Activated CD4-positive, alpha-beta T cell treated with anti-CD3 and anti-CD28 coated beads, Interleukin-2, amount 50 U/mL, for 1 hour (primary cell): ENCODE data around the gene COX7A2L.

ENCODE experiments used
- DNase-seq: peaks from one replicate; pipeline ENCODE4 v3.0.0-alpha.2; 2020

Gene COX7A2L

DNA sequence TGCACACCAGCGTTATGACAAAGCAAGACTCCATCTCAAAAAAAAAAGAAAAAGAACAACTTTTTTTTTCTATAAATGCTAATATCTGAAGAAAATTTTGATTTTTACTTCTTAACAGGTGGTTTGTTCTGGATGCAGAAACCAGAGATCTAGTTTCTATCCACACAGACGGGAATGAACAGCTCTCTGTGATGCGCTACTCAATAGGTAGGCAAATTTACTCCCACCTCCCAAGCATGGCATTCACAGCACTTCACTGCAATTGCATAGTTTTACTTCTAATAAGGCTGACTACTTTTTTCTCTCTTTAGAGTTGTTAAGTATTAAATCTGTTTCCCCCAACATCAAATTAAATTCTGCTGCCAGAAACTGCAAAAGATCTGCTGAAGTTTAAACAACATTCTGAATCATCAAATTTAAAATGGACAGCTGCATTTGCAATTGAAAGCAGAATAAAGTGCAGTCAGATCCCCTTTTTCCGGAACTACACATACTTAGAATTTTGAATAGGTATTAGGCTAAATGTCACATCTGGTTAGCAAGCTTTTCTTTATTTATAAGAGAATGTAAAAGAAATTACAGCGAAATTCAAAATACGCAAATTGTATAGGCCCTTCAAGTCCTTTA is 45.1 kb downstream of the COX7A2L start:
- DNase-seq: no peak

DNA sequence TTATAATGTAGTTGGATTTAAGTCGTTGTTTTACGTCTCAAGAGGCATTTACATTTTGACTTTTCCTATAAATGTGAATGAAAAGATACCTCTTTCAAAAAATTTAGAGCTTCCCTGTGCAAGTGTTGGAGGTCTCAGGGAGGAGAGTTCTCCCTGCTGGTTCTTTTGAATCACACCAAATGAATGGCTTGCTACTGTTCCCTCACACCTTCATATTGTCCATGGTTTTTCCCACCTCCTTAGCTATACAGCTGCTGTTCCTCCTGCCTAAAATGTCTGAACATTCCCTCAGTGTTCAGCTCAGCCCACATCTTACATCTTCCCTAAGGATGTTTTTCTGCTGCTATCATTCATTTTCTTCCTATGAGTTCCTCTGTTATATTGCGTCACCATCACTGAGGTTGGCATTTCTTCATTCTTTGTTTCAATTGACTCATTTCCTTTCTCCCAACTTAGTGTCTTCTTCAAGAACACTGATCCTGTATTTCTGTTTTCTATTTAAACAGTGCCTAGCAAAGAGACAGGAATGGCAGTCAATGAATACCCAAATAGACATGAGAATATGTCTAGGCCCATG is 46.0 kb downstream of the COX7A2L start:
- no peak for DNase-seq

DNA sequence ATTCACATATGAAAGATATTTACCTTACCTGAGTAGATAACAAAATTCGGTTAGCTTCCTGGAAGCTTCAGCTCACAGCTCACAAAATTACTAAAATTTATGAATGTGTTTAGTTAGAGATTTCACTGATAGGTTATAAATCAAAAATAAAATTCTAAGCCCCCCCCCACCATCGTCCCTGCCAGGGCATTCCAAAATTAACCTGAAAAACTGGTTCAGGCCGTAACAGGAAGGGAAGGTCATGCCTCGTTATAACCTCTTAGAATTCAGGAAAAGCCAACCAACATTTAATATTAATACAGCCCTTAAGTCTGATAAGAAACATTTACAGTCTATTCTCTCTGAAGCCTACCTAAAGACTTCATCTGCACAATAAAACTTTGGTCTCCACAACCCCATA is 48.9 kb downstream of the COX7A2L start:
- no peak for DNase-seq

DNA sequence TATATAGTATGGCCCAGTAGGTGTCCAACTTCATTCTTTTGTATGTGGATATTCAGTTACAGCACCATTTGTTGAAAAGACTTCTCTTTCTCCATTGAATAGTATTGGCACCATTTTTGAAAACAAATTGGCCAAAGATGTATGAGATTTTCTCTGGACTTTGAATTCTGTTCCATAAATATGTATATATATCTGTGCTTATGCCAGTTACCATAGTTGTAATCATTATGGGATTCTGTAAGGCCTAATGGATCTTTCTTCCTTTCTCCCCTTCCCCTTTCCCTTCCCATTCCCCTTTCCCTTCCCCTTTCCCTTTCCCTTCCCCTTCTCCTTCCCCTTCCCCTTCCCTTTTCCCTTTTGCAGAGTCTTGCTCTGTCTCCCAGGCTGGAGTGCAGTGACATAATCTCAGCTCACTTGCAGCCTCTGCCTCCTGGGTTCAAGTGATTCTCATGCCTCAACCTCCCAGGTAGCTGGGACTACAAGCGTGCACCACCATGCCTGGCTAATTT is 51.0 kb downstream of the COX7A2L start:
- no peak for DNase-seq

DNA sequence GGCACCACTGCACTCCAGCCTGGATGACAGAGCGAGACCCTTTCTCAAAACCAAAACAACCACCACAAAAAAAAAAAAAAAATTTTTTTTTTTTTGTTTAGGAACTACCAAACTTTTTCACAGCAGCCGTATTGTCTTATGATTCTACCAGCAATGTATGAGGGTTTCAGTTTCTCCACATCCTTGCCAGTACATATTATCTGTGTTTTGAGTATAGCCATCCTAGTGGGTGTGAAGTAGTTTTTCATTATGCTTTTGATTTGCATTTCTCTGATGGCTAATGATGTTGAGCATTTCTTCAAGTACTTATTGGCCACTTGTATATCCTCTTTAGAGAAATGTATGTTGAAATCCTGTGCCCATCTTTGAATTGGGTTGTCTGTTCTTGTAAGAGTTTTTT is 51.7 kb downstream of the COX7A2L start:
- no peak for DNase-seq

DNA sequence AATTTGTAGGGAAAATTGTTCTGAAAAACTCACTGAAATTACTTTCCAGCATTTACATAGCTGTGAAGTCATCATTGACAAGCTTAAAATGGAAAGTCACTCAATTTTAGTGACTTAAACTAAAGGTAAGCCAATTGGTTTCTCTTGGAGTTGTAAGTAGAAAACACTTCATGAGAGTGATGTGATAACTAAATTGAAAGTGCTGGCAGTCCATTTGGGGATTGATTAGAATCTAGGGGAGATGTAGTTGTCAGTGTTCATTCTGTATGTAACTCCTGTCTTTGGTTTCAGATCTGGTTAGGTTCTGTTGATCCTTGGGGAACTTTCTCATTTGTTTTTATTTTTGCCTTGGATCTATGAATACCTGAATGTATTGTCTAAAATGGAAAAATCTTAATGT is 53.8 kb downstream of the COX7A2L start:
- DNase-seq: no peak

DNA sequence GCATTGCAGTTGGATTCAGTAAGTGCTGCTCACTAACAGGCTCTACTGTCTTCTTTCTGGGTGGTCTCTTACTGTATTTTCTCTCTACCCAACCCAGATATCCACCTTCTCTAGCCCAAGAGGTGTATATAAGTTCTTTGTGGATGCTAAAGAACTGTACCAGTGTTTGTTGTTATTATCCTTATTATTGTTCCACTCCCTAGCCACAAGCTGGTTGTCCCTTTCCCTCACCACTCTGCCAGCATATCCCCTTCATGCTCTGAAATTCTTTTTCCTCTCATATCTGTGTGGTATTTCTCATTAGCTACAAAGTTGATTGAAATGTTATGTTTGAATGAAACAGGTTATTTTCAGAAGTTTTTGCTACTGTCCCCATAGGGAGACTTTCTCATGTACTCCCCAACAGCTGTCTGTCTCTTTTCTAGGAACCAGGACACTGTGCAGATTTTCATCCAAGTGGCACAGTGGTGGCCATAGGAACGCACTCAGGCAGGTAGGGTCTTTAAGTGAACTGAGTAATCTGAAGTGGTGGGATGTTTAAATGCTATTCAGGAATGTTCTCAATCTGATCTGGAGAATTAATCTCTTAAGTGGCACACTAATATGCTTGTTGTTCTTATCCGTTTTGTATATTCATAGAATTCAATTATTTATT is 56.8 kb downstream of the COX7A2L start:
- no peak for DNase-seq

DNA sequence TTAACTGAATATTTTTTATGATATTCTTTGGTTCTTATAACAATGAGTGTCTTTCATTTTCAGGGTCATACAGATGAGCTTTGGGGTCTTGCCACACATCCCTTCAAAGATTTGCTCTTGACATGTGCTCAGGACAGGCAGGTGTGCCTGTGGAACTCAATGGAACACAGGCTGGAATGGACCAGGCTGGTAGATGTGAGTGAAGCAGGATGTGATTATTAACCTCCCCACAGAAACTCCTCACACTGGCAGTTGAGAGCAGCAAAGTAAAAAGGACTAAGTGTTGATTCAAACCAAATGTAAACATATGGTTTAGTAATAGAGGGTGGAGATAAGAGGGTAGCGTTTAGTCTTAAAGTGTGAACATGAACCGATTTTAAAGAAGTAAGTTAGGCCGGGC is 57.8 kb downstream of the COX7A2L start:
- DNase-seq: no peak

DNA sequence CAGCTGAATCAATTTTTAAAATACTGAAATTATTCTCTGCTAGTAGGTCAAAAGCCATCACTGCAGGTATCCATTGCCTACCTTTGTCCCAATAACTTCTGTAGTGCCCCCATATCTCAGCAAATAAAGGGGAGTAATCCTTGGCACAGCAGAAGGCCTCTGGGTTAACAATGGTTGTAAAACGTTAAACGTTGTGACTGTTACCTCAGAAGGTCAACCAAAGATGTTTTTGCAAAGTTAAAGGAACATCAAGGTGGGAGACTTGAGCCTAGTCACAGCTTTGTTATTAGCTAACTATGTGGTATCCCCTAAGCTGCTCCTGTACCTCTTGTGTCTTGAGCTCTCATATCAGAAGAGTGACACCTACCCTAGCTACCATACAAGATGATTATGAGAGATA is 60.5 kb downstream of the COX7A2L start:
- no peak for DNase-seq
